ENCODE data around the gene USP48.

USP48 gene

DNA sequence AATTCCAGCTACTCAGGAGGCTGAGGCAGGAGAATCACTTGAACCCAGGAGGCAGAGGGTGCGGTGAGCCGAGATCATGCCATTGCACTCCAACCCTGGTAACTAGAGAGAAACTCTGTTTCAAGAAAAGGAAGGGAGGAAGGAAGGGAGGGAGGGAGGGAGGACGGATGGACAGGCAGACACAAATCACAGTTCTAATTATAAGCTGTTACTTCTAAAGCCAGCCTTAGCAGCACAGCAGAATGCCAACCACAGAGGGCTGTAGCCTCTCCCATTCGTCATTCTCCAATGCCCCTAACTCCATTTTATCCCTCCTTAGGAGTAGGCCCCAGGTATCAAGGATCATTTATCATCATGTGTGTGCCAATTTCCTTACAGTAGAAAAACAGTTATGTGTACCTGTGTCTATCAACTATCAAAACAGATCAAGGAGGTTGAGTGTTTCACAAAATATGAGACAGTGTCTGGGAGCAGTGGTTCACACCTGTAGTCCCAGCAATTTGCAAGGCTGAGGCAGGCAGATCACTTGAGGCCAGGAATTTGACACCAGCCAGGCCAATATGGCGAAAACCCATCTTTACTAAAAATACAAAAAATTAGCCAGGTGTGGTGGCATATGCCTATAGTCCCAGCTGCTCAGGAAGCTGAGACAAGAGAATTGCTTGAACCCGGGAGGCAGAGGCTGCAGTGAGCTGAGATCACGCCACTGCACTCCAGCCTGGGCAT is 19.1 kb downstream of the USP48 start:
- DNase-seq (ENCODE audit: extremely low read depth, low read depth): no peak
- H3K4me3 ChIP-seq (replicated peaks; ENCODE audit: low read depth, low read length): no peak overlapping the region
- TF ChIP-seq, protein P1, sequence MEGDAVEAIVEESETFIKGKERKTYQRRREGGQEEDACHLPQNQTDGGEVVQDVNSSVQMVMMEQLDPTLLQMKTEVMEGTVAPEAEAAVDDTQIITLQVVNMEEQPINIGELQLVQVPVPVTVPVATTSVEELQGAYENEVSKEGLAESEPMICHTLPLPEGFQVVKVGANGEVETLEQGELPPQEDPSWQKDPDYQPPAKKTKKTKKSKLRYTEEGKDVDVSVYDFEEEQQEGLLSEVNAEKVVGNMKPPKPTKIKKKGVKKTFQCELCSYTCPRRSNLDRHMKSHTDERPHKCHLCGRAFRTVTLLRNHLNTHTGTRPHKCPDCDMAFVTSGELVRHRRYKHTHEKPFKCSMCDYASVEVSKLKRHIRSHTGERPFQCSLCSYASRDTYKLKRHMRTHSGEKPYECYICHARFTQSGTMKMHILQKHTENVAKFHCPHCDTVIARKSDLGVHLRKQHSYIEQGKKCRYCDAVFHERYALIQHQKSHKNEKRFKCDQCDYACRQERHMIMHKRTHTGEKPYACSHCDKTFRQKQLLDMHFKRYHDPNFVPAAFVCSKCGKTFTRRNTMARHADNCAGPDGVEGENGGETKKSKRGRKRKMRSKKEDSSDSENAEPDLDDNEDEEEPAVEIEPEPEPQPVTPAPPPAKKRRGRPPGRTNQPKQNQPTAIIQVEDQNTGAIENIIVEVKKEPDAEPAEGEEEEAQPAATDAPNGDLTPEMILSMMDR (IDR thresholded peaks at IDR 0.05; ENCODE audit: low read depth, low read length, missing control alignments): no peak

DNA sequence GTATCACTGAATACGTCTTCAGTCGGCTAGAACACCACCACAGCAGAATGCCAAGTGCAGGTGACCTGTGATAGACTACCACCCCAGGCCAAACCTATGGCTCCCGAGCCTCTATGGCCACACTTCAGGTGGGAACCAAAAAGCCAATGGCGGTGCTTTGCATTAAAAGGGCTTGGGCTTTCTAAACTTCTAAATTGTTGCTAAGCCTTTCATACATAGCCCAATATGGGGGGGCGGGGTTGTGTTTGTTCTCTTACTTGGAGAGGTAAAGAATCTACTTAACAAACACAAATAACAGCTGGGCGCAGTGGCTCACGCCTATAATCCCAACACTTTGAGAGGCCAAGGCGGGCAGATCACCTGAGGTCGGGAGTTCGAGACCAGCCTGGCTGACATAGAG is 19.7 kb downstream of the USP48 start:
- no peak overlapping the region for H3K4me3 ChIP-seq (replicated peaks; ENCODE audit: low read depth, low read length)
- TF ChIP-seq, protein P1 (IDR thresholded peaks at IDR 0.05; ENCODE audit: low read depth, low read length, missing control alignments): no peak
- no peak for DNase-seq (ENCODE audit: extremely low read depth, low read depth)

DNA sequence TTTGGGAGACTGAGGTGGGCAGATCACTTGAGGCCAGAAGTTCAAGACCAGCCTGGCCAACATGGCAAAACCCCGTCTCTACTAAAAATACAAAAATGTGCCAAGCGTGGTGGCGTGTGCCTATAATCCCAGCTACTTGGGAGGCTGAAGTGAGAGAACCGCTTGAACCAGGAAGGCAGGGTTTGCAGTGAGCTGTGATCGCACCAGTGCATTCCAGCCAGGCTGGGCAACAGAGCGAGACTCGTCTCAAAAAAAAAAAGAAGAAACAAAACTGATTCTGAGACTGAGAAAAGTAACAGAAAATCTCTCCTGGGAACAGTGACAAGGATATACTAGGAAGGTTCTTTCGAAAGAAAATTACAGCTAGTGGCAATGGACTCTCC is 20.9 kb downstream of the USP48 start:
- no peak overlapping the region for H3K4me3 ChIP-seq (replicated peaks; ENCODE audit: low read depth, low read length)
- TF ChIP-seq, protein P1 (IDR thresholded peaks at IDR 0.05; ENCODE audit: low read depth, low read length, missing control alignments): no peak
- no peak for DNase-seq (ENCODE audit: extremely low read depth, low read depth)

DNA sequence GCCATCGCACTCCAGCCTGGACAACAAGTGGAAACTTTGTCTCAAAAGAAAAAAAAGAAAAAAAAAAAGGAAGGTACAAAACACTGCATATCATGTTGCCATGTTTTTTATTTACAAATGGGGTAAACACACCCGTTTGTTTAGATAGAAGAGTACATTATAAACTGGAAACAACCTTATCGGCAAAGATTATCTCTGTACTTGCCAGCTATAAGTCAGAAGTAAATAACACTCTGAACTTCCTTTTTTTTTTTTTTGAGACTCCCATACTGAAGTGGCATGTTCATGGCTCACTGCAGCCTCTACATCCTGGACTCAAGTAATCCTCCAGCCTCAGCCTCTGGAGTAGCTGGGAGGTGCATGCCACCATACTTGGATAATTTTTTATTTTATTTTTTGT is 21.9 kb downstream of the USP48 start:
- TF ChIP-seq, protein P1 (IDR thresholded peaks at IDR 0.05; ENCODE audit: low read depth, low read length, missing control alignments): no peak
- no peak for DNase-seq (ENCODE audit: extremely low read depth, low read depth)
- H3K4me3 ChIP-seq (replicated peaks; ENCODE audit: low read depth, low read length): no peak overlapping the region

DNA sequence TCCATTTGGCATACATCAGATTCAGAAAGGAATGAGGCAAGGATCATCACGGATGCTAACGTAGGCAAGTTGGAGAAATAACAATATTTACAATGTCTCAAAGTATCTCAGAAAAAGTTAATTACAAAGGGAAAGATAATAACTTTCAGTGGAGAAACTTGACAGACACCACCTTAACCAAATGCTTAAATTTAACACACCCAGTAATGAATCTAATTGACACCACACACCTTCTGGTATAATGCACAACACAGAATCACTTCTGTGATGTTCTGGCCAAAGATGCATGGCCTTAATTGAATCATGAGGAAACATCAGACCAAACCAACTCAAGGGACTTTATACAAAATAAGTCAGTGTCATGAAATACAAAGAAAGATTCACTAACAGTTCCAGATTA is 23.1 kb downstream of the USP48 start:
- no peak for DNase-seq (ENCODE audit: extremely low read depth, low read depth)
- no peak overlapping the region for H3K4me3 ChIP-seq (replicated peaks; ENCODE audit: low read depth, low read length)
- TF ChIP-seq, protein P1 (IDR thresholded peaks at IDR 0.05; ENCODE audit: low read depth, low read length, missing control alignments): no peak

DNA sequence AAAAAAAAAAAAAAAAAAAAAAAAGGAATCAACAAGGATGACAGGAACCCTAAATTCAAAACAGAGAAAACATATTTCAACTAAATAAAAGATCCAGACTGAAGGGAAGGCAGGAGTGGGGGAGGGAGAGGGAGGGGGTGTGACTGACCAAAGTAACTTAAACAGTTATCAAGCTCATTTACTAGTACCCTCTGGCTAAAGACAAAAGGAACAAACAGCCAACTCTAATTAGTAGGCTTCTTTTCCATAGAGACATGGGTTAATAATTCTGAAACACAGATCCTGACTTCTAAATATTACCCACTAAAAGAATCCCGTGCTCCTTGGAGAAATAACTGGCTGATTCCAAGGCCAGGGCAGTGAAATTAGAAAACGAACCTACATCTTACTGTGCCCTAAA is 23.8 kb downstream of the USP48 start:
- no peak overlapping the region for H3K4me3 ChIP-seq (replicated peaks; ENCODE audit: low read depth, low read length)
- TF ChIP-seq, protein P1 (IDR thresholded peaks at IDR 0.05; ENCODE audit: low read depth, low read length, missing control alignments): no peak
- no peak for DNase-seq (ENCODE audit: extremely low read depth, low read depth)

DNA sequence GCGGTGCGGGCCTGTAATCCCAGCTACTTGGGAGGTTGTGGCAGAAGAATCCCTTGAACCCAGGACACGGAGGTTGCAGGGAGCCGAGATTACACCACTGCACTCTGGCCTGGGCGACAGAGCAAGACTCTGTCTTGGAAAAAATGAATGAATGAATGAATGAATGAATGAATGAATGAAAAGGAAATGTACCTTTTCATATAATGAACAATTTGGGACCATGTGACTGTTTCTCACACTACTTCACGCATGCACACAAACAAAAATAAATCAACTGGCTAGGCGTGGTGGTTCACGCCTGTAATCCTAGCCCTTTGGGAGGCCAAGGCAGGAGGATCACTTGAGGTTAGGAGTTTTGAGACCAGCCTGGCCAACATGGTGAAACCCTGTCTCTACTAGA is 24.3 kb downstream of the USP48 start:
- H3K4me3 ChIP-seq (replicated peaks; ENCODE audit: low read depth, low read length): no peak overlapping the region
- no peak for DNase-seq (ENCODE audit: extremely low read depth, low read depth)
- TF ChIP-seq, protein P1 (IDR thresholded peaks at IDR 0.05; ENCODE audit: low read depth, low read length, missing control alignments): no peak
